Endothelial cell of umbilical vein (primary cell): ENCODE results near the gene WDFY2. TPM values are rescaled to one million over a fixed set of nuclear protein-coding genes. Genes with fewer than 3 reads are reported as not detected.

Source experiments
- BruUV-seq: library from RNA; stranded (reverse); fragments of 400-500 nt; replicated peaks from 2 replicates; lab custom pipeline; 2021; lab: Mats Ljungman, UMichigan
- CTCF ChIA-PET: fragments of 300-600, 350-600 bp; sonication (Branson Sonifier 250); formaldehyde crosslinking; loops from one replicate; lab custom pipeline; 2021; ENCODE audit warnings: antibody characterized with exemption, inconsistent platforms; lab: Charles Lee
- POLR2A ChIA-PET: fragments of 300-600, 350-600 bp; sonication (Branson Sonifier 250); formaldehyde crosslinking; loops from one replicate; lab custom pipeline; 2021; ENCODE audit warnings: antibody characterized with exemption, inconsistent platforms; lab: Charles Lee
- DNase-seq: peaks from one replicate; pipeline ENCODE4 v3.0.0-alpha.2; 2011; ENCODE audit warnings: low read depth, low spot score
- FAIRE-seq: peaks from 2 replicates; lab custom pipeline; 2011; peaks lifted over from hg19 to GRCh38; lab: Jason Lieb, UNC
- H2AFZ ChIP-seq: 2 replicates; pipeline ENCODE4 v1.6.0; 2012; ENCODE audit warnings: low read depth, low read length, control low read depth, inconsistent platforms
- H3K27ac ChIP-seq: 2 replicates; pipeline ENCODE4 v1.5.1; 2011; ENCODE audit warnings: low read depth, mild to moderate bottlenecking, control low read depth, low read length, moderate library complexity; ENCODE audit not compliant: insufficient read depth
- H3K27me3 ChIP-seq, 2 experiments: 2 replicates each; pipeline versions ENCODE4 v1.6.0 to v1.6.1; 2011; ENCODE audit warnings: low read length in 2 of 2, mixed read lengths in 1 of 2; ENCODE audit not compliant: control insufficient read depth in 2 of 2, insufficient read depth in 2 of 2
- H3K36me3 ChIP-seq, 2 experiments: 2 replicates in 1 of 2; 3 replicates in 1 of 2; pipeline ENCODE4 v1.5.1; 2011; ENCODE audit warnings: low read length in 2 of 2, mild to moderate bottlenecking in 1 of 2, moderate library complexity in 1 of 2; ENCODE audit not compliant: control insufficient read depth in 2 of 2, insufficient read depth in 2 of 2; ENCODE audit errors: extremely low read depth in 1 of 2
- H3K4me1 ChIP-seq: 3 replicates; pipeline ENCODE4 v1.5.1; 2011; ENCODE audit warnings: mild to moderate bottlenecking, low read length; ENCODE audit not compliant: control insufficient read depth, insufficient read depth; ENCODE audit errors: extremely low read depth
- H3K4me2 ChIP-seq: 2 replicates; pipeline ENCODE4 v1.6.1; 2011; ENCODE audit warnings: low read length, control low read depth, mixed read lengths; ENCODE audit not compliant: insufficient read depth
- H3K4me3 ChIP-seq, 3 experiments: fragments of 200-600 bp in 1 of 3; sonication (generic), shearing (Covaris generic) in 1 of 3; replicated peaks in 1 of 3; 2 replicates each; pipeline ENCODE4 v1.5.1; 2011 to 2016; ENCODE audit warnings: control low read depth in 3 of 3, low read length in 3 of 3, mild to moderate bottlenecking in 2 of 3, inconsistent platforms in 1 of 3, low read depth in 1 of 3, moderate library complexity in 1 of 3; ENCODE audit not compliant: insufficient read depth in 1 of 3
- H3K79me2 ChIP-seq: 2 replicates; pipeline ENCODE4 v1.6.0; 2012; ENCODE audit warnings: low read length, inconsistent platforms; ENCODE audit not compliant: control insufficient read depth, insufficient read depth
- H3K9ac ChIP-seq: replicated peaks from 2 replicates; pipeline ENCODE3; 2011; ENCODE audit warnings: low read length, control low read depth; ENCODE audit not compliant: insufficient read depth; ENCODE audit errors: extremely low read depth
- H3K9me1 ChIP-seq: replicated peaks from 3 replicates; pipeline ENCODE4 v1.6.0; 2011; ENCODE audit warnings: mild to moderate bottlenecking, low read length; ENCODE audit not compliant: control insufficient read depth, insufficient read depth; ENCODE audit errors: extremely low read depth
- H3K9me3 ChIP-seq: replicated peaks from 2 replicates; pipeline ENCODE4 v1.5.1; 2012; ENCODE audit warnings: low read length, inconsistent platforms; ENCODE audit not compliant: control insufficient read depth, insufficient read depth
- H4K20me1 ChIP-seq: replicated peaks from 2 replicates; pipeline ENCODE3; 2011; ENCODE audit warnings: mild to moderate bottlenecking, low read length; ENCODE audit not compliant: control insufficient read depth, insufficient read depth; ENCODE audit errors: extremely low read depth
- CTCF ChIP-seq, 2 donors: IDR thresholded peaks; 1 replicate in 1 of 2; 2 replicates in 1 of 2; pipeline ENCODE4 v1.5.1; 2011; ENCODE audit warnings: low read length in 2 of 2, mild to moderate bottlenecking in 2 of 2, moderate library complexity in 2 of 2, control low read depth in 1 of 2, inconsistent platforms in 1 of 2, low read depth in 1 of 2; ENCODE audit not compliant: insufficient read depth in 1 of 2; ENCODE audit errors: extremely low read depth in 1 of 2
- EZH2 ChIP-seq: IDR thresholded peaks from 2 replicates; pipeline ENCODE4 v1.6.1; 2012; ENCODE audit warnings: borderline replicate concordance, low read depth, mild to moderate bottlenecking, moderate library complexity, low read length, inconsistent platforms; ENCODE audit not compliant: severe bottlenecking
- FOS ChIP-seq: IDR thresholded peaks from 2 replicates; pipeline ENCODE4 v1.6.1; 2011; ENCODE audit warnings: mild to moderate bottlenecking, low read length, moderate library complexity, borderline replicate concordance; ENCODE audit not compliant: insufficient read depth
- GATA2 ChIP-seq: IDR thresholded peaks from 2 replicates; pipeline ENCODE4 v1.7.0; 2011; ENCODE audit warnings: low read depth, mild to moderate bottlenecking, moderate library complexity, mixed read lengths, low read length; ENCODE audit not compliant: insufficient read length, insufficient read depth
- JUN ChIP-seq: IDR thresholded peaks from 2 replicates; pipeline ENCODE4 v1.6.1; 2011; ENCODE audit warnings: borderline replicate concordance, low read depth; ENCODE audit not compliant: insufficient read length, insufficient read depth
- MAX ChIP-seq: IDR thresholded peaks from 2 replicates; pipeline ENCODE4 v1.6.1; 2011; ENCODE audit not compliant: insufficient read depth, insufficient read length
- MYC ChIP-seq: IDR thresholded peaks from one replicate; pipeline ENCODE4 v1.6.1; 2011; ENCODE audit warnings: mild to moderate bottlenecking, low read depth, low read length
- POLR2A ChIP-seq: IDR thresholded peaks from 2 replicates; pipeline ENCODE4 v1.6.1; 2012; ENCODE audit warnings: low read depth, mild to moderate bottlenecking, control low read depth, low read length
- POLR2AphosphoS5 ChIP-seq: IDR thresholded peaks from 2 replicates; pipeline ENCODE4 v1.6.1; 2012; ENCODE audit warnings: low read depth, mild to moderate bottlenecking, control low read depth, low read length, moderate library complexity; ENCODE audit not compliant: insufficient read depth
- dilution Hi-C: fragments of 300-500 bp; cut with MboI; formaldehyde crosslinking; loops from one replicate; pipeline ENCODE4 v1.15.0; 2019; ENCODE audit warnings: low sequenced_read_pairs; ENCODE audit not compliant: extremely low pct_ligation_motif_present
- intact Hi-C: fragments of 100-400 bp; cut with micrococcal nuclease; formaldehyde crosslinking; loops from one replicate; pipeline ENCODE4 v1.10.0; 2022
- polyA plus RNA-seq, 4 experiments: library from polyadenylated mRNA; depleted of rRNA in 3 of 4; stranded (reverse) in 3 of 4; unstranded in 1 of 4; fragments of >200 nt; gene quantifications; 2 replicates each; pipeline versions ENCODE4 v1.2.1 to v1.2.3, GENCODE V29; 2011 to 2012; ENCODE audit warnings: missing spikeins in 1 of 4
- total RNA-seq: library from RNA; stranded (reverse); gene quantifications from 2 replicates; pipeline ENCODE4 v1.2.3, GENCODE V29; 2021

Gene WDFY2
- total and polyA plus RNA-seq, 2 donors (not counting 3 experiments of a cell fraction or from before 2014, with no cell fraction given) = 2.1 to 5.5 TPM

- dilution Hi-C loops = no loop called here
- no TSS peak for BruUV-seq
Measured at GRCh38 chr13:51773515-51773914, 189.3 kb downstream of the WDFY2 start.

More at GRCh38 chr13:51773515-51773914, 189.3 kb downstream of the WDFY2 start:
- no peaks in the 10 kb centered on the region for H3K79me2 ChIP-seq
- H3K27me3 ChIP-seq = peaks cover 0 to 2% of the 10 kb centered on the region in 2 experiments
- H3K27ac ChIP-seq = no peak overlapping the region
- no peaks in the 10 kb centered on the region for H4K20me1 ChIP-seq
- H3K9ac ChIP-seq = no peak overlapping the region
- H3K9me1 ChIP-seq = no peaks in the 10 kb centered on the region
- FAIRE-seq (no peak), DNase-seq (no peak)
- H3K9me3 ChIP-seq = no peaks in the 10 kb centered on the region
- no peak overlapping the region for H3K4me3 ChIP-seq
- H2AFZ ChIP-seq = no peak overlapping the region
- no peaks in the 10 kb centered on the region for H3K36me3 ChIP-seq
- TF ChIP-seq JUN (no peak), CTCF (IDR thresholded peaks at IDR 0.05; ENCODE audit: extremely low read depth in 1 of 2, insufficient read depth in 1 of 2, low read depth in 1 of 2, low read length in 2 of 2) (no peak), MAX (no peak), EZH2 (no peak), FOS (no peak), GATA2 (no peak), POLR2A (no peak), MYC (no peak), POLR2AphosphoS5 (no peak)
- ChIA-PET CTCF (no interaction called here), POLR2A (interaction anchor here (0.6 kb wide), 1 partner anchor 48 kb away, joined by 6 read pairs; no protein-coding TSS in a partner anchor)
- no peak overlapping the region for H3K4me2 ChIP-seq
- intact Hi-C loops = no loop called here
- no peaks in the 10 kb centered on the region for H3K4me1 ChIP-seq
